HG03095 (cell line): Measurements from ENCODE around the gene TAS2R42.

Experiments
- ATAC-seq: cut with Tn5 transposase; IDR thresholded peaks from one replicate; pipeline ENCODE4 v1.9.1; 2021; ENCODE audit warnings: moderate library complexity; ENCODE audit not compliant: unreplicated experiment

TAS2R42 gene, protein sequence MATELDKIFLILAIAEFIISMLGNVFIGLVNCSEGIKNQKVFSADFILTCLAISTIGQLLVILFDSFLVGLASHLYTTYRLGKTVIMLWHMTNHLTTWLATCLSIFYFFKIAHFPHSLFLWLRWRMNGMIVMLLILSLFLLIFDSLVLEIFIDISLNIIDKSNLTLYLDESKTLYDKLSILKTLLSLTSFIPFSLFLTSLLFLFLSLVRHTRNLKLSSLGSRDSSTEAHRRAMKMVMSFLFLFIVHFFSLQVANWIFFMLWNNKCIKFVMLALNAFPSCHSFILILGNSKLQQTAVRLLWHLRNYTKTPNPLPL

DNA sequence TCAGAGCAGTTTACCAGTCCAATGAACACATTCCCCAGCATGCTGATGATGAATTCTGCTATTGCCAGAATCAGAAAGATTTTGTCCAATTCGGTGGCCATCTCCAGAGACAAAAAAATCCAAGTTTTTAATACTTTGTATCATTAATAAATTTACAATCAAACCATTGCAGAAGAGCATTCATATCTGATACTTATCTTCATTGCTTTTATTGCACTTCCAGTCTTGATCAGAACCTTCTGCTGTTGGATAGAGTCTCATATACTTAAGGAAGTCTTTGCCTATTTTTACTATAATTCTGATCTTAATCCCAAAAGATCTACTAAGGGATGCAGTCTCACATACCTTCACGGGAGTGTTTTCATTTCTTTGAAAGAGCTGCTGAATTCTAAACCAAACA lies at the start of gene TAS2R42:
TAS2R42 (minus strand) TSS at position 101 of the 400 bp plus-strand sequence; CDS start at position 101, 0 bp downstream.
- ATAC-seq = no peak

DNA sequence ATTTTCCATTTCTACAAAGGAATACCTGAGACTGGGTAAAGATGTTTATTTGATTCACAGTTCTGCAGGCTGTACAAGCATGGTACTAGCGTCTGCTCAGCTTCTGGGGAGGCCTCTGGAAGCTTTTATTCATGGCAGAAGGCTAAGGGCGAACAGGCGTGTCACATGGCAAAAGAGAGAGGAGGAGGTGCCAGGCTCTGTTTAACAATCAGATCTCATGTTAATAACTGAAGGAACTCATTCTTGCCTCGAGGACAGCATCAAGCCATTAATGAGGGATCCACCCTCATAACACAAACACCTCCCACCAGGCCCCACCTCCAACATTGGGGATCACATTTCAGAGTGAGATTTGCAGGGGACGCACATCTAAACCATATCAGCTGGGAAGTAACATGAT lies 46.8 kb upstream of the TAS2R42 start:
- no peak for ATAC-seq

DNA sequence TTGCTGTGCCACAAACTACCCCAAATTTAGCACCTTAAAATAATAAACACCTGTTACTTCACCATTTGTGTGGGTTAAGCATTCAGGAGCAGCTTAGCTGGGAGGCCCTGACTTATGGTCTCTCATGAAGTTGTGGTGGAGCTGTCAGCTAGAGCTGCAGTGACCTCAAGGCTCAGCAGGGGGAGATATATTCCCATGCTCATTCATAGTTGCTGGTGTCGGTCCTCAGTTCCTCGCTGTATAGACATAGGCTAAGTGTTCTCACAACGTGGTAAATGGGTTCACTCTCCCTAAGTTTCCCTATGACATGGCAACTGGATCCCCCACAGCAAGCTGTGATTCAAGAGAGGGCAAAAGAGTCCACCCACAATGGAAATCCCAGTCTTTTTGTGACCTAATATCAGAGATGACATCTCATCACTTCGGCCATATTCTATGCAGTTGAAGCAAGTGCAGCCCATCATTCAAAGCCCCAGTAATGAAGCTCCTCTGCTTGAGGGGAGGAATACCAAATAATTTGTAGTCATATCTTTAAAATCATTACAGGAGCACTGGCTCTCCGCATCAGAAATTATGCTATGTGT lies 41.7 kb upstream of the TAS2R42 start:
- ATAC-seq = no peak

DNA sequence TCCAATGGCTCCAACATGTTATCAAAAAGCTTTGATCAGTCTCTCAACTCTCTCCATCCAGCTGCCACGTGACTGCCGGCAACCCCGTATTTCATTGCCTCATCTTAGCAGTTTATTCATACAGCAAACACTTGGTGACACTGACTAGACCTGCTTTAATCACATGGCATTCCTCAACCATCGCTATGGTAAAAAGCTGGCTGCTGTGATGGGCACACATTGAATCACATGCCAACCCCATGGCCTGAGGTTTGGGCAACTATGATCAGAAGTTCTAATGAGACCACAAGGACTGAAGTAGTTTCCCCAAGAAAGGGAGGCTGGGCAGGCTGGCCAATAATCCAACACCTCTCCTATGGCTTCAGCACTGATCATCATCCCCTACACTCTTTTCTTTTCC lies 40.6 kb upstream of the TAS2R42 start:
- no peak for ATAC-seq

DNA sequence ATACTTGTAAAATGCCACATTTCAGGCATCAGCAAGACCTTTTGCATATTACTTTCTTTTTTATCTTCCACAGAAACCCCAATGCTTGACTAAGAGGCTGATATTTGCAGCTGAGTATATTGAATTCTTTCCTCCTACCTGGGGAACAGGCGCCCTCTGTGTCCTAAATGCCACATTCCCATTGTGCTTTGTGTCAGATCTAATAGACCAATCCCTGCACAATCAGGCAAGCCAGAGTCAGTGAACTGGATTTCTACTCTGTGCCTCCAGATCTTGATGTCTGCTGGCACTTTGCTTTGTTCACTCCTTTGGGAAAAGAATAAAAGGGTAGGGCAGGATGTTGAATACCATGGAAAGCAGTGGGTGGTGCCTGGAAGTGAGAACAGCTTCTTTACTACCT lies 22.4 kb upstream of the TAS2R42 start:
- ATAC-seq = no peak

DNA sequence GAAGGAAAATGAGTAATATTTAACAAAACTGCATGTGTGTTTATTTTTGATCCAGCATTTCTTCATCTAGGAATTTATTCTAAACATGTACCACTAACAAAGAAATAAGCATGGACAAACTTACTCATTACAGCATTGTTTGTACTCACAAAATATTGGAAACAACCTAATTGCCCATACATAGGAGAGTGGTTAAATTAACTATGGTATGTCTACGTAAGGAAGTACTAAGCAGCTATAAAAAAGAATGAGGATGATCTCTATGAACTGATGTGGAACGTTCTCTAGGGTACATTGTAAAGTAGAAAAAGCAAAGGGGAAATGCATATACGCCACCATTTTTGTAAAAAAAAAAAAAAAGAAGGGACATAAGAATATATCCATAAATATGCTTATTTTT lies 17.4 kb upstream of the TAS2R42 start:
- no peak for ATAC-seq

DNA sequence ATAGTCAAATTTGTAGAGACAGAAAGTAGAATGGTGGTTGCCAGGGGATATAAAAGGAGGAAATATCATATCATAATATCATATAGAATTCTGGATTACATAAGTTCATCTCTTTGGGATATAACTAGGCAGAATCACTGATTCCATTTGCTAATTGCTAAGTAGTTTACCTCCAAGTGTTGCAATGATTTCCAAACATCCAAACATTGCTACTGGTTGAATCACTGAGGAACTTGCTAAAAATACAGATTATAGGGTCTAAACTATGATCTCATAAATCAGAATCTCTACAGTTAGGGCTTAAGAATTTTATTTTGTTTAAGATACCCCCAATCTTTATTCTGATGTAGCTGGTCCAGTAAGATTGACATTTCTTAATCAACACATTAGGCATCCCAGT lies 16.1 kb upstream of the TAS2R42 start:
- ATAC-seq = no peak

DNA sequence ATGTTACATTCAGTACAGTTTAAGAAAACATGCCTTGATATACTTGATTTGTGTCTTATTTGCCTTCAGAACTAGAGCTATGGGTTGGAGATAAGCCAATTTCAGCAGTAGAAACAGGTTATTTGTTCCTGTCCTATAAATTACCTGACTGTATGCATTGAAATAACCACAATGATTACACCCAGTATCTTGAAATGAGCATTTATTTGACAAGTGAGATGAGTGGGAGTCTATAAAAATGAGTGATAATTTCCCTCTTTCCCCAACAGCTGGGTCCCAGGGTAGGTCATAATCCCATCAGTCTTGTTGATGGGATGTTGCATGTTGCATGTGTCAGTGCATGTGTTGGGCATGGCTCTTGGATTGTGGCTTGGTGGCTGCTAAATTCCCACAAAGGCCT lies 3.7 kb downstream of the TAS2R42 start:
- ATAC-seq = no peak

DNA sequence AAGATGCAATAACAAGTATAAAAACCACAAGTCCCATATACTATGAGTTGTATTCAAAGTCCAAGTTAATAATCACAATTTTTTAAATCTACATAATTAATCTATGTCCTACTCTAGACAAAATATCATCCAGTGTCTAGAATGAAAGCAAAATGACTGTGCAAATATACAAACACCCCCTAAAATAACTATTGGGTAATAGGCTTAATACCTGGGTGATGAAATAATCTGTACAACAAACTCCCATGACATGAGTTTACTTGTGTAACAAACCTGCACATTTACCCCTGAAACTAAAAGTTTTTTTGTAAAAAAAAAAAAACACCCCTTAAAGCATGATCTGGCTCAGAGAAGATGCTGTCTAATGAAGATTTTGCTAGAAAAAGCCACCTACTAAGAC lies 4.2 kb downstream of the TAS2R42 start:
- ATAC-seq = no peak

DNA sequence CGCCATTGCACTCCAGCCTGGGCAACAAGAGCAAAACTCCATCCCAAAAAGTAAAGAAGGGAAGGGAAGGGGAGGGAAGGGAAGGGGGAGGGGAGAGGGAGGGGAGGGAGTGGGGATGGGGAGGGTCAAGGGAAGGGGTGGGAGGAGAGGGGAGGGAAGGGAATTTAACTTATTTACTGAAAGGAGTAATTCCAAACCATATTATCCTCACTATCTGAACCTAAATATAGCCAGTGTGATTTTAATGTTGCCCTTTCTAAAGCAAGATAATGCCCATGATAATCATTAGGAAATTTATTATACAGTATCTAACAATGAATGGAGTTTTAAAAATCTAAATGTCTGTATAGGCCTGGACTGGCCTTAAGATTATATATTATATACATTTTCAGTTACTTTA lies 8.5 kb downstream of the TAS2R42 start:
- no peak for ATAC-seq

DNA sequence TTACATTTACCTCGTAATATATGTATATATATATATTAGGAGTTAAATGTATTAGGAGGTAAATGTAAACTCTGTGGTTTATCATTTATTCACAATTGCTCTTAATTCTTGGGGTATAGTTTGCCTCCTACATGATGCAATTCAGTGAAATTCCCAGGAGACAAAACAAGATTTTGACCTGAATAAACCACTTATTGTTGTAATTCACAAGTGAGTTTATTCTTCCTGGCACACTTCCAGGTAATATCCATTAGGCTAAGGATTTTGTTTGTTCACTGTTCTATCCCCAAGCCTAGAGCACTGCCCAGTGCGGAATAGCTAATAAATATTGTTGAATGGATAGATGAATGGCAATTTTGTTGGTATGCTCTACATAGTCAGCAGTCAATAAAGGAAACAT lies 12.7 kb downstream of the TAS2R42 start:
- no peak for ATAC-seq

DNA sequence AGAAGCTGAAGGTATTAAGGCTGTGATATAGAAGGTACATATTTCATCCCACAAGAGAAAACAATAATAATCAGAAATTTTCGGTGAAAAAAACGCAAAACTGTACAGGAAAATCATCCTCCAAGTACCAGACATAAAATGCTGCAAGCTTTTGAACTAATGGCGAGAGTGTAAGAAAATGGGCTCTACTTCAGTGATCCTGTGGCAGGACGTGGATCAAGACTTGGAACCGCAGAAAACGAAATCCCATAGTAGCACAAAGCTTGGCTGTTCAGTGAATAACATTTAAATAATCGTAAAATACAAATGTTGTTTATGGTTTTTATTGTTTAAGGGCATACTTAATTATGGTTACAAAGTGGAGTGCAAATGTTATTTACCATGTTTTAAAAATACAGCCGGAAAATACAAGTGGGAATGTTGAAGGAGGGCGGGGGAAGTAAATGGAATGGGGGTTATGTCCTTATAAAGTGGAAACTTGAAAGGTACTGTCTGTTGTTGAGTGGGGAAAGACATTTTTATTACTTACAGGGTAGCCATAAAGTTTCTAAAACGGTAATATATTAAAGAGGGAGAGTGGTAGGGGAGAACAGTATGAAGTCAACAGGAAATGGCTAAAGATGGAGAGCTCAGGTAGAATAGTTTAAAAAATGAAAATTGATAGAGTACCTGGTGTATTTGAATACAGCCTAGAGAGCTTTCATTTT lies 14.6 kb downstream of the TAS2R42 start:
- no peak for ATAC-seq

DNA sequence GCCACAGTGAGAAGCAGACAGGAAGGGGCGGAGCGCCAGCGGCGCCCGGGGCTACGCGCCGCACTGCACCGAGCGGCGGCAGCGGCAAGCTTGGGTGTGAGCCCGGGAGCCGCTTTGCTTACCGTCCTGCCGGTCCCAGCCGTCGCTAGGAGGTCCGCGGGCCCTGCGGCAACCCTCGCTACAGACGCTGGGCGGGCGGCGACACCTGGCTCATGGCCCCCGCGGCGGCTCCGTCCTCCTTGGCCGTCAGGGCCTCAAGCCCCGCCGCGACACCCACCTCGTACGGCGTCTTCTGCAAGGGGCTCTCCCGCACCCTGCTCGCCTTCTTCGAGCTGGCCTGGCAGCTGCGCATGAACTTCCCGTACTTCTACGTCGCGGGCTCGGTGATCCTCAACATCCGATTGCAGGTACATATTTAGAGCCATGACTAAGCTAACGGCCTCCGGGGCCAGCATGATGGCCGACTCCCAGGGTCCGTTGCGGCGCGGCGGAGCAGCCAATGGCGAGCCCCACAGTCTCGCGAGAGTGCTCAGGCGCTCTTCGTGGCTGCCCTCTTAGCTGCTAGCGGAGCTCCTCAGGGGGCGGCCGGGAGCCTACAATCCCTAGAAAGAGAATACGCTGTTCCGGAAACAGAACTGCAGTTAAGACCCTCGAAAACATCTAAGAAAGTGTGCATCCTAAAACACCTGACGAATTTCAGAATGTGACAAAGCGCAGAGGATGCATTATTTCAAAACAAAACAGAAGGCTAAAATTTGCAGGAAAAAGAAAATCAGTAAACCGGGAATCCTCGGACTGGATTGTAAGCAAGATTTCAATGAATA lies 15.4 kb downstream of the TAS2R42 start, which contains the start of gene SMIM10L1:
SMIM10L1 (plus strand) TSS at position 50 of the 824 bp plus-strand sequence; CDS start at position 213, 163 bp downstream.
- peak; percentile 95 for ATAC-seq

DNA sequence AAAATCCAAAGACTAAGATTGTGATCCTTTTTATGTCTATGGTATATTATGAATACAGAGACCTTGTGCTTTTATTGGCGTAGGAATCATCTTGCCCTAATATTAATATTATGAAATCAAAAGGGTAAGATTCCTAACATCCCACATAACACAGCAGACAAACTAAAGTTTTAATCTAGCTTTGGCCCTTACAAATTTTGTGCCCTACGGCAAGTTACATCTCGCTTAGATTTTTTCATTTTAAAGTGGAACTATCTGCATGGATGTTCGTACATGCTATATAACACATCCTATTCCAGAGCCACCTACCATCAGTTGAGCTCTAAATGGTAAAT lies 16.0 kb downstream of the TAS2R42 start:
- ATAC-seq = no peak

DNA sequence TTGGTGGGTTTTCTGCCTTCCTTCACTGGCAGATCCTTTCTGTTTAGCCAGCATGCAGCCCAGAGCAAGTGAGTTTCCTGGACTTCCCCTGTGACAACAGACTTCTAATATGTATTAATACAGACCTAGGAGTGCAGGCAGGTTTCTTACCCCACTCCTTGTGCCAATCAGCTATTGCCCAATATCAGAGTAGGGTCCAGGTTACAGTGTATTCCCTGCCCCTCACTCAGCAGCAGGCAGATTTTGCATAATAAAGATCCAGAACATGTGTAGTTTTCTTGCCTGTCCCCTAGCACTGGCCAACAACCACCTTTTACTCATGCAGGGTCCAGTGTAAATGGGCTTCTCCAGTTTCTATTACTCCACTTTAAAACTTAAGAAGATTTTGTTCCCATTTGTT lies 20.4 kb downstream of the TAS2R42 start:
- ATAC-seq = no peak

DNA sequence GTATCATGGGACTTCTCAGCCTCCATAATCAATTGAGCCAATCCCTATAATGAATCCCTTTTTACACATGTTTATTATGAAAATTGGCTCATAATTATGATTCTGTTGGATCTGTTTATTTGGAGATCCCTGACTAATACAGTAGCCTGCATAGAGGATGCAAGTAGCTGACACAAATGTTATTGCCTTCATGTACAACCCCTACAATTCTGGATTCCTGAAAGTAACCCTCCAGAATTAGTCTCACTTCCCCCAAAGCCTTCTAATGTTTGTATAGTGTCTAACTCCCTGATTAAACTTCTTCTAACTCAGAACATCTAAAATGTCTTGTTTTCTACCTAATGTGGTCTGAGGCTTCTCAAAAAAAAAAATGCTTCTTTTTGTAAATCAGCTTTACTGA lies 22.4 kb downstream of the TAS2R42 start:
- no peak for ATAC-seq

DNA sequence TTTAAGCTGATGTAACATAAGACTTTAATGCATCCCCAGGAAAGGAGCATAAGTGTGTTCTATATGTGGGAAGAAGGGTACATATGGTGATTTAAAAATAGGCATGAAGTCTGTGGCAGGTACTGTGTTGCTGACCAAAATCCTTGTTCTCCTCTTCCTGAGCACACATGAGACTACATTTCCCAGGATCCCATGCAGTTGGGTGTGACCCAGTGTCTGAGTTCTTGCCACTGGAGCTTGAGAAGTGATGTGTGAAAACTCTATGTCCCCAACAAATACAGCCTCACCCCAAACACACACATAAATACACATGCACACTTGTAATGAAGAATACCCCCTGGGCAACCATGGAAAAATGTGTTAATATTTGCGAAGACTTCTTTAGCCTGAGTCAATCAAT lies 24.2 kb downstream of the TAS2R42 start:
- ATAC-seq = no peak

DNA sequence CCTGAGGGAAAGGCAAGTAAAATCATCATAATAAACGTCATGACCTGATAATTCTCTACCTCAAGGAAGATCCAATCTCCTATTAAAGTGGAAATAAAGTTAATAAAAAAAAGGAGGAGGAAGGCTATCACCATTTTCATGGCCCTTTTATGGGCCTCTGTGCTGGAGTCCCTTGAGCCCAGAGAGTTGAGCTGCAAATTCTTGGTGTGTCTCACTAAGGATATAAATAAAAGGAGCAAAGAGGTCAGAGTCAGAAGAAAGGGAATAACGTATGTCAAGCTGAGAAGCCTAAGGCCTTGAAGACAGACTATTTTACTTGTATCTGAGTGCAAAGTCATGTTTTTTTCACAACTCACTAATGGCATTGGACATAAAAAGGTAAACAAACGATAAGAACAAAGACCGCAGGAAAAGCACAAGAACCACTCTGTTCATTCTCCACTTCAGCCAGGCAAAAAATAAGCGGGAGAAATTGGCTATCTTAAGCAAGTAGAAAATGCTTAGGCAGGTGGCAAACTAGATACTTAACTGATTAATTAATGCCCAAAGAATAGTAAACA lies 27.8 kb downstream of the TAS2R42 start:
- no peak for ATAC-seq

DNA sequence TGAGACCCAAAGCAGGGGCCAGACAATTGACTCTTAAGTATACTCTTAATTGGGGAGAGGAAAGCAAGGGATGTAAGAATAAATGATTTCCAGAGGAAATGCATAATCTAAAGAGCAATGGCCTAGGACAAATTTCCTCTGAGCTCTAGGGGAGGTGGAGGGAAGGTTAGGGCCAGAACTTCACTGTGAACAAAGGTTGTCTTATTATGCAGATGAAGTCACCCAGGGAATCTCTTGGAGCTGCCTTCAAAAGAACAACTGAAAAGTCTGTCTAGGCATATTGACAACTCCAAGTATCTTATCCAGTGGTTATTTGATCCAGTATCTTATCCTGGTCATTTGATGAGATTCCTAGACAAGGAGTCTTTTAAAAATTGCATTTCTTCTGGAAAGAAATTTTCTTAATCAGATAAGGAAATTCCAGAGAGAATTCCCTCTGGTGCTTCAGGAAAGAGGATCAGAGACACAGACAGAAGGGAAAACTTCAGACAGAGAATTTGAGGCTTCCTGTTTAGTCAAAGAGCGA lies 32.3 kb downstream of the TAS2R42 start:
- ATAC-seq = no peak

DNA sequence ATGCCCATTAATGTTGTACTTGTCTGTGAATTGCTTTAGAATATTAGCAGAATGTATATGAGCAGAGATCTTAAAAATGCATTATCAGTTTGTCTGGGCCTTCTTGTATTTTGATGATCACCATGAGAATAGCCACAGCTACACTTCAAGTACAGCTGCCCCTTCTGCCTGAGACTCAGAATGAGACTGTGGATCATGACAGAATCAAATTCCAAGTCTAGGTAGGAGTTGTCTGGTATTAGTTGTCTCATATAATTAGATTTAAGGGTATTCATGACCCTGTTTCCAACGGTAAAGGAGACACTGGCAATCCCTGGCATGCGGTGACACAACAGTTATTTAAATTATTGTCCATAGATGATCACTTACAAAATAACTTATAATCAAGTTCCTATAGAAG lies 34.0 kb downstream of the TAS2R42 start:
- no peak for ATAC-seq

DNA sequence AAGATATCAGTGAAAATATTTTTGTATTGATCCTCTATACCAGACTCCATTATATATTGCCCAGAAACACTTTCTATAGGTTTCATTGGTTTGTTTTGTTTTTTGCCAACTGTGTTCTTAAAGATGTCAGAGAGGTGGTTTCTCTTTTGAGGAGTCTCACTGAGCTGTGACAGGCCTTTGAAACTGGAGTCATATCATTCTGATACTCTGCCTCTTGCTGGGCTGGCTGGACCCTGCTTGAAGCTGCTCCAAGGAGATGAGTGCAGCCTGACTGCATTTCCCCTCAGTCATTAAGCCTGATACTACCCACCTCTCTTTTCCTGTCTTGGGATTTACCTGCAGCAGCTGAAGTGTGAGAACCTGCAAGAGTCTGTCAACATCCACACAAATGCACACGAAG lies 35.9 kb downstream of the TAS2R42 start:
- ATAC-seq = no peak
